Endothelial cell of umbilical vein (primary cell): ENCODE measurements around the gene TANGO6. TPM values are rescaled to one million over a fixed set of nuclear protein-coding genes. Genes with fewer than 3 reads are reported as not detected.

Source experiments
- BruUV-seq: library from RNA; stranded (reverse); fragments of 400-500 nt; replicated peaks from 2 replicates; lab custom pipeline; 2021; lab: Mats Ljungman, UMichigan
- CTCF ChIA-PET: fragments of 300-600, 350-600 bp; sonication (Branson Sonifier 250); formaldehyde crosslinking; loops from one replicate; lab custom pipeline; 2021; ENCODE audit warnings: antibody characterized with exemption, inconsistent platforms; lab: Charles Lee
- POLR2A ChIA-PET: fragments of 300-600, 350-600 bp; sonication (Branson Sonifier 250); formaldehyde crosslinking; loops from one replicate; lab custom pipeline; 2021; ENCODE audit warnings: antibody characterized with exemption, inconsistent platforms; lab: Charles Lee
- DNase-seq: peaks from one replicate; pipeline ENCODE4 v3.0.0-alpha.2; 2011; ENCODE audit warnings: low read depth, low spot score
- FAIRE-seq: peaks from 2 replicates; lab custom pipeline; 2011; peaks lifted over from hg19 to GRCh38; lab: Jason Lieb, UNC
- H2AFZ ChIP-seq: 2 replicates; pipeline ENCODE4 v1.6.0; 2012; ENCODE audit warnings: low read depth, low read length, control low read depth, inconsistent platforms
- H3K27ac ChIP-seq: 2 replicates; pipeline ENCODE4 v1.5.1; 2011; ENCODE audit warnings: low read depth, mild to moderate bottlenecking, control low read depth, low read length, moderate library complexity; ENCODE audit not compliant: insufficient read depth
- H3K27me3 ChIP-seq, 2 experiments: 2 replicates each; pipeline versions ENCODE4 v1.6.0 to v1.6.1; 2011; ENCODE audit warnings: low read length in 2 of 2, mixed read lengths in 1 of 2; ENCODE audit not compliant: control insufficient read depth in 2 of 2, insufficient read depth in 2 of 2
- H3K36me3 ChIP-seq, 2 experiments: 2 replicates in 1 of 2; 3 replicates in 1 of 2; pipeline ENCODE4 v1.5.1; 2011; ENCODE audit warnings: low read length in 2 of 2, mild to moderate bottlenecking in 1 of 2, moderate library complexity in 1 of 2; ENCODE audit not compliant: control insufficient read depth in 2 of 2, insufficient read depth in 2 of 2; ENCODE audit errors: extremely low read depth in 1 of 2
- H3K4me1 ChIP-seq: 3 replicates; pipeline ENCODE4 v1.5.1; 2011; ENCODE audit warnings: mild to moderate bottlenecking, low read length; ENCODE audit not compliant: control insufficient read depth, insufficient read depth; ENCODE audit errors: extremely low read depth
- H3K4me2 ChIP-seq: 2 replicates; pipeline ENCODE4 v1.6.1; 2011; ENCODE audit warnings: low read length, control low read depth, mixed read lengths; ENCODE audit not compliant: insufficient read depth
- H3K4me3 ChIP-seq, 3 experiments: fragments of 200-600 bp in 1 of 3; sonication (generic), shearing (Covaris generic) in 1 of 3; replicated peaks in 1 of 3; 2 replicates each; pipeline ENCODE4 v1.5.1; 2011 to 2016; ENCODE audit warnings: control low read depth in 3 of 3, low read length in 3 of 3, mild to moderate bottlenecking in 2 of 3, inconsistent platforms in 1 of 3, low read depth in 1 of 3, moderate library complexity in 1 of 3; ENCODE audit not compliant: insufficient read depth in 1 of 3
- H3K79me2 ChIP-seq: 2 replicates; pipeline ENCODE4 v1.6.0; 2012; ENCODE audit warnings: low read length, inconsistent platforms; ENCODE audit not compliant: control insufficient read depth, insufficient read depth
- H3K9ac ChIP-seq: replicated peaks from 2 replicates; pipeline ENCODE3; 2011; ENCODE audit warnings: low read length, control low read depth; ENCODE audit not compliant: insufficient read depth; ENCODE audit errors: extremely low read depth
- H3K9me1 ChIP-seq: replicated peaks from 3 replicates; pipeline ENCODE4 v1.6.0; 2011; ENCODE audit warnings: mild to moderate bottlenecking, low read length; ENCODE audit not compliant: control insufficient read depth, insufficient read depth; ENCODE audit errors: extremely low read depth
- H3K9me3 ChIP-seq: replicated peaks from 2 replicates; pipeline ENCODE4 v1.5.1; 2012; ENCODE audit warnings: low read length, inconsistent platforms; ENCODE audit not compliant: control insufficient read depth, insufficient read depth
- H4K20me1 ChIP-seq: replicated peaks from 2 replicates; pipeline ENCODE3; 2011; ENCODE audit warnings: mild to moderate bottlenecking, low read length; ENCODE audit not compliant: control insufficient read depth, insufficient read depth; ENCODE audit errors: extremely low read depth
- EZH2 ChIP-seq: IDR thresholded peaks from 2 replicates; pipeline ENCODE4 v1.6.1; 2012; ENCODE audit warnings: borderline replicate concordance, low read depth, mild to moderate bottlenecking, moderate library complexity, low read length, inconsistent platforms; ENCODE audit not compliant: severe bottlenecking
- FOS ChIP-seq: IDR thresholded peaks from 2 replicates; pipeline ENCODE4 v1.6.1; 2011; ENCODE audit warnings: mild to moderate bottlenecking, low read length, moderate library complexity, borderline replicate concordance; ENCODE audit not compliant: insufficient read depth
- GATA2 ChIP-seq: IDR thresholded peaks from 2 replicates; pipeline ENCODE4 v1.7.0; 2011; ENCODE audit warnings: low read depth, mild to moderate bottlenecking, moderate library complexity, mixed read lengths, low read length; ENCODE audit not compliant: insufficient read length, insufficient read depth
- JUN ChIP-seq: IDR thresholded peaks from 2 replicates; pipeline ENCODE4 v1.6.1; 2011; ENCODE audit warnings: borderline replicate concordance, low read depth; ENCODE audit not compliant: insufficient read length, insufficient read depth
- MYC ChIP-seq: IDR thresholded peaks from one replicate; pipeline ENCODE4 v1.6.1; 2011; ENCODE audit warnings: mild to moderate bottlenecking, low read depth, low read length
- POLR2A ChIP-seq: IDR thresholded peaks from 2 replicates; pipeline ENCODE4 v1.6.1; 2012; ENCODE audit warnings: low read depth, mild to moderate bottlenecking, control low read depth, low read length
- POLR2AphosphoS5 ChIP-seq: IDR thresholded peaks from 2 replicates; pipeline ENCODE4 v1.6.1; 2012; ENCODE audit warnings: low read depth, mild to moderate bottlenecking, control low read depth, low read length, moderate library complexity; ENCODE audit not compliant: insufficient read depth
- dilution Hi-C: fragments of 300-500 bp; cut with MboI; formaldehyde crosslinking; loops from one replicate; pipeline ENCODE4 v1.15.0; 2019; ENCODE audit warnings: low sequenced_read_pairs; ENCODE audit not compliant: extremely low pct_ligation_motif_present
- intact Hi-C: fragments of 100-400 bp; cut with micrococcal nuclease; formaldehyde crosslinking; loops from one replicate; pipeline ENCODE4 v1.10.0; 2022
- polyA plus RNA-seq, 4 experiments: library from polyadenylated mRNA; depleted of rRNA in 3 of 4; stranded (reverse) in 3 of 4; unstranded in 1 of 4; fragments of >200 nt; gene quantifications; 2 replicates each; pipeline versions ENCODE4 v1.2.1 to v1.2.3, GENCODE V29; 2011 to 2012; ENCODE audit warnings: missing spikeins in 1 of 4
- total RNA-seq: library from RNA; stranded (reverse); gene quantifications from 2 replicates; pipeline ENCODE4 v1.2.3, GENCODE V29; 2021
- TF ChIP-seq, protein P1 (sequence below), 2 donors: IDR thresholded peaks; 1 replicate in 1 of 2; 2 replicates in 1 of 2; pipeline ENCODE4 v1.5.1; 2011; ENCODE audit warnings: low read length in 2 of 2, mild to moderate bottlenecking in 2 of 2, moderate library complexity in 2 of 2, control low read depth in 1 of 2, inconsistent platforms in 1 of 2, low read depth in 1 of 2; ENCODE audit not compliant: insufficient read depth in 1 of 2; ENCODE audit errors: extremely low read depth in 1 of 2
- TF ChIP-seq, protein P2 (sequence below): IDR thresholded peaks from 2 replicates; pipeline ENCODE4 v1.6.1; 2011; ENCODE audit not compliant: insufficient read depth, insufficient read length

The TANGO6 gene
- total and polyA plus RNA-seq, 2 donors (not counting 3 experiments of a cell fraction or from before 2014, with no cell fraction given): 6.7 to 21.2 TPM

DNA sequence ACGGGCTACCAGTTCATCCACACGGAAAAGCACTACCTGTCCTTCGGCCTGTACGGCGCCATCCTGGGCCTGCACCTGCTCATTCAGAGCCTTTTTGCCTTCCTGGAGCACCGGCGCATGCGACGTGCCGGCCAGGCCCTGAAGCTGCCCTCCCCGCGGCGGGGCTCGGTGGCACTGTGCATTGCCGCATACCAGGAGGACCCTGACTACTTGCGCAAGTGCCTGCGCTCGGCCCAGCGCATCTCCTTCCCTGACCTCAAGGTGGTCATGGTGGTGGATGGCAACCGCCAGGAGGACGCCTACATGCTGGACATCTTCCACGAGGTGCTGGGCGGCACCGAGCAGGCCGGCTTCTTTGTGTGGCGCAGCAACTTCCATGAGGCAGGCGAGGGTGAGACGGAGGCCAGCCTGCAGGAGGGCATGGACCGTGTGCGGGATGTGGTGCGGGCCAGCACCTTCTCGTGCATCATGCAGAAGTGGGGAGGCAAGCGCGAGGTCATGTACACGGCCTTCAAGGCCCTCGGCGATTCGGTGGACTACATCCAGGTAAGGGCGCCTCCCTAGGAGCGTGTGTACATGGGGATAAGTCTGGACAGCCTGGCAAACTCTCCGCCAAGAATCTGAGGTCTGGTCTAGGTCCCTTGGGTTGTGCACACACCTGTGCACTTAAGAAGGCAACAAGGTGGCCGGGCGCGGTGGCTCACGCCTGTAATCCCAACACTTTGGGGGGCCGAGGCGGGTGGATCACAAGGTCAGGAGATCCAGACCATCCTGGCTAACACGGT, 266.3 kb downstream of the TANGO6 start:
- H3K9me3 ChIP-seq: no peaks in the 10 kb centered on the region
- no peak overlapping the region for H3K9ac ChIP-seq
- no peaks in the 10 kb centered on the region for H4K20me1 ChIP-seq
- intact Hi-C loops (loop anchor here (5.0 kb wide), 1 partner anchor 117 kb away; no protein-coding TSS in a partner anchor), dilution Hi-C loops (no loop called here)
- no TSS peak for BruUV-seq
- no peaks in the 10 kb centered on the region for H3K27me3 ChIP-seq
- TF ChIP-seq, protein P1, sequence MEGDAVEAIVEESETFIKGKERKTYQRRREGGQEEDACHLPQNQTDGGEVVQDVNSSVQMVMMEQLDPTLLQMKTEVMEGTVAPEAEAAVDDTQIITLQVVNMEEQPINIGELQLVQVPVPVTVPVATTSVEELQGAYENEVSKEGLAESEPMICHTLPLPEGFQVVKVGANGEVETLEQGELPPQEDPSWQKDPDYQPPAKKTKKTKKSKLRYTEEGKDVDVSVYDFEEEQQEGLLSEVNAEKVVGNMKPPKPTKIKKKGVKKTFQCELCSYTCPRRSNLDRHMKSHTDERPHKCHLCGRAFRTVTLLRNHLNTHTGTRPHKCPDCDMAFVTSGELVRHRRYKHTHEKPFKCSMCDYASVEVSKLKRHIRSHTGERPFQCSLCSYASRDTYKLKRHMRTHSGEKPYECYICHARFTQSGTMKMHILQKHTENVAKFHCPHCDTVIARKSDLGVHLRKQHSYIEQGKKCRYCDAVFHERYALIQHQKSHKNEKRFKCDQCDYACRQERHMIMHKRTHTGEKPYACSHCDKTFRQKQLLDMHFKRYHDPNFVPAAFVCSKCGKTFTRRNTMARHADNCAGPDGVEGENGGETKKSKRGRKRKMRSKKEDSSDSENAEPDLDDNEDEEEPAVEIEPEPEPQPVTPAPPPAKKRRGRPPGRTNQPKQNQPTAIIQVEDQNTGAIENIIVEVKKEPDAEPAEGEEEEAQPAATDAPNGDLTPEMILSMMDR (IDR thresholded peaks at IDR 0.05; ENCODE audit: extremely low read depth in 1 of 2, insufficient read depth in 1 of 2, low read depth in 1 of 2, low read length in 2 of 2): no peak
- no peak for TF ChIP-seq POLR2A
- no peaks in the 10 kb centered on the region for H3K9me1 ChIP-seq
- no peak overlapping the region for H3K4me3 ChIP-seq
- POLR2A ChIA-PET: no interaction called here
- no peak overlapping the region for H3K27ac ChIP-seq
- H2AFZ ChIP-seq: no peak overlapping the region
- H3K79me2 ChIP-seq: no peaks in the 10 kb centered on the region
- DNase-seq (no peak), FAIRE-seq (no peak)
- CTCF ChIA-PET: interaction anchor here (1.0 to 4.2 kb wide), 4 partner anchors 9 to 262 kb away, joined by 3 to 45 read pairs (median 8); no protein-coding TSS in a partner anchor
- H3K4me1 ChIP-seq: peaks cover 24% of the 10 kb centered on the region
- H3K36me3 ChIP-seq: peaks cover 0 to 3% of the 10 kb centered on the region in 2 experiments
- H3K4me2 ChIP-seq: no peak overlapping the region

DNA sequence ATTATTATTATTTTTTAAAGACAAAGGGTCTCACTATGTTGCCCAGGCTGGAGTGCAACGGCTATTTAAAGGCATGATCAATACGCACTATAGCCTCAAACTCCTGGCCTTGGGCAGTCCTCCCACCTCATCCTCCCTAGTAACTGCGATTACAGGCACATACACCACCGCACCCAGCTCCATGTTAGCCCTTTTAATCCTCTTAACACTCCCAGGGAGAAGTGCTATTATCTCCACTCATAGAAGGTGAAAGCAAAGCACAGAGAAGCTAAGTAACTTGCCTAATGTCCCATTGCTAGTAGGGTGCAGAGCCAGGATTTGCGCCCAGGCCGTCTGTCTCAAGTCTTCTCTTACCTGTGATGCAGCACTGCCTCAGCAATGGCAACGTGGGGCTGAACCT, 267.1 kb downstream of the TANGO6 start:
- CTCF ChIA-PET: interaction anchor here (1.0 to 4.2 kb wide), 3 partner anchors 14 to 410 kb away, joined by 3 to 45 read pairs (median 3); no protein-coding TSS in a partner anchor
- POLR2A ChIA-PET: no interaction called here
- Histone ChIP-seq H3K9me1 (no peaks in the 10 kb centered on the region), H3K4me1 (peaks cover 21% of the 10 kb centered on the region), H3K27ac (no peak overlapping the region), H3K4me2 (no peak overlapping the region), H3K27me3 (no peaks in the 10 kb centered on the region), H3K79me2 (no peaks in the 10 kb centered on the region), H4K20me1 (no peaks in the 10 kb centered on the region), H3K9ac (no peak overlapping the region), H3K36me3 (peaks cover 0 to 5% of the 10 kb centered on the region in 2 experiments), H2AFZ (no peak overlapping the region), H3K4me3 (no peak overlapping the region), H3K9me3 (no peaks in the 10 kb centered on the region)
- no TSS peak for BruUV-seq
- dilution Hi-C loops: no loop called here
- FAIRE-seq: no peak
- intact Hi-C loops: no loop called here
- DNase-seq: no peak
- TF ChIP-seq GATA2 (no peak), POLR2AphosphoS5 (no peak), POLR2A (no peak), FOS (no peak), MYC (no peak), EZH2 (no peak), JUN (no peak)
- TF ChIP-seq, protein P1 (IDR thresholded peaks at IDR 0.05; ENCODE audit: extremely low read depth in 1 of 2, insufficient read depth in 1 of 2, low read depth in 1 of 2, low read length in 2 of 2): no peak
- TF ChIP-seq, protein P2, sequence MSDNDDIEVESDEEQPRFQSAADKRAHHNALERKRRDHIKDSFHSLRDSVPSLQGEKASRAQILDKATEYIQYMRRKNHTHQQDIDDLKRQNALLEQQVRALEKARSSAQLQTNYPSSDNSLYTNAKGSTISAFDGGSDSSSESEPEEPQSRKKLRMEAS: no peak
